ENCODE results near the gene CATSPERB. TPM values are rescaled to one million over a fixed set of nuclear protein-coding genes. Genes with fewer than 3 reads are reported as not detected.
A peak's percentile ranks its signal among the peaks of the same experiment; 100 is the strongest.

The CATSPERB gene
- polyA plus RNA-seq, 1 experiment, result not detected

DNA sequence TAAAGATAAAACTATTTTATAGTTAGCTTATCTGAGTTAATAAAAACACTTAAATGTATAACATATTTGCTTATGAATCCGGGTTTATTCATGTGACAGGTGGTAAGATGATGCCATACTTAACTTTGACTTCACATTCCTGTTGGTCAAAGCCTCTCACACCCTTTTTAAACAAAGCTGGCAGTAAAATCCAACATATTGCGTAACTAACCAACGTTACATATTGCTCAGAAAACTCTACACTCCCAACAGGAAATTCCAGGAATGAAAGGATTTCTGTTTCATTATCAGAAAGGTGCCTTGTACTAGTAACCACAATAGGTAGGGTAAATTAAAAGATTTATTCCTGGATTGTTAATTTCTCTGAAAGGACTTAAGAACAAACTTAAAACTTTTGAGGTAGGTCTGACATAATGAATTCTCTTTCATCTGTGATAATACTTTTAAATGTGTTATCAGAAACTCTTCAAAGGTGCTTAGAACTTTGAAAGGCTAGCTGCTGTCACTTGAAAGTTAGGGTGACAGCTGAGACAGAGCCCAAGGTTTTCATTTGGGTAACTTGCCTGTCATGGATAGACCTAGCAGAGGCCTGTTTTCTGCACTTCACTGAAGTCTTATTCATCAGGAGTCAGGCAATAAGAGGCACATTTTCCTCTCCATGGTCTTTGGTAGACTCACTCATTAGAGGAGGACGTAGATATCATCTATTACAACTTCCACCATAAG is 23.8 kb upstream of the CATSPERB start:
- POLR2A ChIA-PET, result no interaction called here
- CTCF ChIA-PET, result no interaction called here
- DNase-seq (ENCODE audit: low read depth), result peak; percentile 4

DNA sequence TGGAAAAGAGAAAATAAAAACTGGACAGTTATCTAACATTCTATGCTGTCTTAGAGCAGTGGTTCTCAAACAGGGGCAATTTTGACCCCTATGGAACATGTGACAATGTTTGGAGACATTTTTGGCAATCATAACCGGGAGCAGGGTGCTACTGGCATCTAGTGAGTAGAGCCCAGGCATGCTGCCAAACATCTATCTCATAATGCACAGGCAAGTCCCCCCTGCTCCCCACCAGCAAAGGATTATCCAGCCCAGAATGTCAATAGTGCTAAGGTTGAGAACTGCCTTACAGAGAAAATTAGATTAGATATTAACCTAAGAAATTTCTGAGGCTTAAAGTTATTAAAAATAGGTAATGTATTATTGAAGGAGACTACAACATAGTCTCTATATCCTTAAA is 22.9 kb upstream of the CATSPERB start:
- CTCF ChIA-PET, result interaction anchor here (0.6 kb wide), 1 partner anchor 1519 kb away, joined by 3 read pairs; no protein-coding TSS in a partner anchor
- TF ChIP-seq, protein P1, sequence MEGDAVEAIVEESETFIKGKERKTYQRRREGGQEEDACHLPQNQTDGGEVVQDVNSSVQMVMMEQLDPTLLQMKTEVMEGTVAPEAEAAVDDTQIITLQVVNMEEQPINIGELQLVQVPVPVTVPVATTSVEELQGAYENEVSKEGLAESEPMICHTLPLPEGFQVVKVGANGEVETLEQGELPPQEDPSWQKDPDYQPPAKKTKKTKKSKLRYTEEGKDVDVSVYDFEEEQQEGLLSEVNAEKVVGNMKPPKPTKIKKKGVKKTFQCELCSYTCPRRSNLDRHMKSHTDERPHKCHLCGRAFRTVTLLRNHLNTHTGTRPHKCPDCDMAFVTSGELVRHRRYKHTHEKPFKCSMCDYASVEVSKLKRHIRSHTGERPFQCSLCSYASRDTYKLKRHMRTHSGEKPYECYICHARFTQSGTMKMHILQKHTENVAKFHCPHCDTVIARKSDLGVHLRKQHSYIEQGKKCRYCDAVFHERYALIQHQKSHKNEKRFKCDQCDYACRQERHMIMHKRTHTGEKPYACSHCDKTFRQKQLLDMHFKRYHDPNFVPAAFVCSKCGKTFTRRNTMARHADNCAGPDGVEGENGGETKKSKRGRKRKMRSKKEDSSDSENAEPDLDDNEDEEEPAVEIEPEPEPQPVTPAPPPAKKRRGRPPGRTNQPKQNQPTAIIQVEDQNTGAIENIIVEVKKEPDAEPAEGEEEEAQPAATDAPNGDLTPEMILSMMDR (IDR thresholded peaks at IDR 0.05; ENCODE audit: insufficient read depth, low read depth, low read length), result no peak

More for the DNA sequence above, 23.8 kb upstream of the CATSPERB start:
- Histone ChIP-seq H3K36me3 (ENCODE audit: control insufficient read depth, insufficient read depth, low read length) (no peaks in the 10 kb centered on the region), H3K4me3 (ENCODE audit: low read depth, low read length) (no peak overlapping the region), H3K27me3 (ENCODE audit: control insufficient read depth, insufficient read depth, low read length) (no peaks in the 10 kb centered on the region)
- TF ChIP-seq, protein P1 (IDR thresholded peaks at IDR 0.05; ENCODE audit: insufficient read depth, low read depth, low read length), result no peak

DNA sequence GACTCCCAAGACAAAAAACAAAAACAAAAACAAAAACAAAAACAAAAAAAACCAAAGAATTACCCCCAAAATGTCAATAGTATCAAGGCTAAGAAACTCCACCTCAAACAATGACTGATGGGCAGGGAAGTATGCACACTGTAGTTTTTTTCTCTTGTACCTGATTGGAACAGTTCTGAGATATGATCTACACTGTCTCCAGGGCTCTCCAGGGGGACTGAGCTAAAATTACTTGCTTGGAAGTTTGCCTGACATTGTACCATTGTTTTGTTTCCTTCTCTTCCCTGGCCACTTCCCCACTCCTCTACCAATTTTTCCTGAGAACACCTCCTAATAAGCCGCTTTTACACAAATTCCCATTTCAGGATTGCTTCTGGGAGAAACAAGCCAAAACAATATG is 22.3 kb upstream of the CATSPERB start:
- Histone ChIP-seq H3K27me3 (ENCODE audit: control insufficient read depth, insufficient read depth, low read length) (no peaks in the 10 kb centered on the region), H3K4me3 (ENCODE audit: low read depth, low read length) (no peak overlapping the region), H3K36me3 (ENCODE audit: control insufficient read depth, insufficient read depth, low read length) (no peaks in the 10 kb centered on the region)
- POLR2A ChIA-PET, result no interaction called here
- TF ChIP-seq, protein P1 (IDR thresholded peaks at IDR 0.05; ENCODE audit: insufficient read depth, low read depth, low read length), result no peak
- CTCF ChIA-PET, result interaction anchor here (1.2 kb wide), 1 partner anchor 100 kb away, joined by 3 read pairs; no protein-coding TSS in a partner anchor
- no peak for DNase-seq (ENCODE audit: low read depth)

More for the DNA sequence above, 22.9 kb upstream of the CATSPERB start:
- H3K36me3 ChIP-seq (ENCODE audit: control insufficient read depth, insufficient read depth, low read length), result no peaks in the 10 kb centered on the region
- no peak overlapping the region for H3K4me3 ChIP-seq (ENCODE audit: low read depth, low read length)
- H3K27me3 ChIP-seq (ENCODE audit: control insufficient read depth, insufficient read depth, low read length), result no peaks in the 10 kb centered on the region
- POLR2A ChIA-PET, result no interaction called here
- DNase-seq (ENCODE audit: low read depth), result no peak

DNA sequence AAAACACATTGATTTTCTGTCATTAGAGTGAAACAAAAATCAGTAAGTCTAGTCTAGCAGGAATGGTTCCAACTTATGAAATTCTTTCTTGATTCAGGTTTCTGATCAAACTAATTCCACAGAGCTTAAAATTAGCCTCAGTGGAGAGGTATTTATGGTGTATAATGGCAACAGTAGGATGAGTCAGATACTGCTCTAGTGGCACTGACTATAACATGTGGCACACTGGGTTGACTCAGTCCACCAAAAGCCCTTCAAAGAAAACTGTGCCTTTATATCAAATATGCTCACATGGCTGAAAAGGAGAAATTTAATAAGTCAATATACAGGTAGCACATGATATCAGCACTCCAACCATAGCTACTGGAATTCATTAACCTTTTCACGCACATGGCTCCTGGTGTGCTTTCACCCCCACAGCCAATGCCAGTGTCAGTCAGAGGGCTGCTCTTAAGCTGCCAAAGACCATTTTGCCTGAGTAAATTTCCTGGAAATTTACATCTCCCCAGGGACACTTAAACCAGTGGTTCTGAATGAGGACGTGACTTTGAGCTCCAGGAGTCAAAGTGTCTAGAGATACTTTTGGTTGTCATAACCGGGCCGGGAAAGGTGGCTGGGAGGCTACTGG is 21.7 kb upstream of the CATSPERB start:
- DNase-seq (ENCODE audit: low read depth), result no peak
- ChIA-PET POLR2A (no interaction called here), CTCF (interaction anchor here (1.2 kb wide), 1 partner anchor 101 kb away, joined by 3 read pairs; no protein-coding TSS in a partner anchor)
- Histone ChIP-seq H3K27me3 (ENCODE audit: control insufficient read depth, insufficient read depth, low read length) (no peaks in the 10 kb centered on the region), H3K36me3 (ENCODE audit: control insufficient read depth, insufficient read depth, low read length) (no peaks in the 10 kb centered on the region), H3K4me3 (ENCODE audit: low read depth, low read length) (no peak overlapping the region)
- TF ChIP-seq, protein P1 (IDR thresholded peaks at IDR 0.05; ENCODE audit: insufficient read depth, low read depth, low read length), result no peak

DNA sequence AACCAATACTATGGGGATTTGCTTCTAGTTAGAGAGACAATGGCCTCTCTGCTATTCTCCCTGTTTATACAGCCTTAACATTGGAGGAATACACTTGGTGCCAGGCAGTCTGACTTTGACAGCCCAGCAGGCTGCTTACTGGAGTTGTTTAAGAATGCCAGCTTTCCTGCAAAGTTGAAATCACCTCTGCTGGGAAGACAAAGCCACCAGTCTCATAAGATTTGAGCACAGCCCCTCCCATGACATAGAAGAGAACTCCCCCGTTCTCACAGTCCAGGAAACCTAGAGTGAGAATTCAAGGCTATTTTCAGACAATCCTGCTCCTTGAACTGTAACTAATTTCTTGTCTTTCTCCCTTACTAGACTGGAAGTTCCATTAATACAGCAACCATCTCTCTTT is 21.1 kb upstream of the CATSPERB start:
- CTCF ChIA-PET, result no interaction called here
- TF ChIP-seq, protein P1 (IDR thresholded peaks at IDR 0.05; ENCODE audit: insufficient read depth, low read depth, low read length), result no peak
- H3K27me3 ChIP-seq (ENCODE audit: control insufficient read depth, insufficient read depth, low read length), result no peaks in the 10 kb centered on the region
- no peaks in the 10 kb centered on the region for H3K36me3 ChIP-seq (ENCODE audit: control insufficient read depth, insufficient read depth, low read length)
- POLR2A ChIA-PET, result no interaction called here
- no peak overlapping the region for H3K4me3 ChIP-seq (ENCODE audit: low read depth, low read length)
- DNase-seq (ENCODE audit: low read depth), result no peak

Measured in BJ (cell line).